HG03103 (cell line): ENCODE measurements around the gene PRKAG2.

ENCODE experiments used
- ATAC-seq: cut with Tn5 transposase; IDR thresholded peaks from one replicate; pipeline ENCODE4 v1.9.1; 2021; ENCODE audit warnings: low read depth; ENCODE audit not compliant: unreplicated experiment

The PRKAG2 gene

GRCh38 chr7:151719031-151719896 lies 157.7 kb downstream of the PRKAG2 start:
- no peak for ATAC-seq

- ATAC-seq, result no peak
These were observed 159.0 kb downstream of the PRKAG2 start for GRCh38 chr7:151717918-151718317.

GRCh38 chr7:151717415-151717814 lies 159.5 kb downstream of the PRKAG2 start:
- ATAC-seq, result no peak

DNA sequence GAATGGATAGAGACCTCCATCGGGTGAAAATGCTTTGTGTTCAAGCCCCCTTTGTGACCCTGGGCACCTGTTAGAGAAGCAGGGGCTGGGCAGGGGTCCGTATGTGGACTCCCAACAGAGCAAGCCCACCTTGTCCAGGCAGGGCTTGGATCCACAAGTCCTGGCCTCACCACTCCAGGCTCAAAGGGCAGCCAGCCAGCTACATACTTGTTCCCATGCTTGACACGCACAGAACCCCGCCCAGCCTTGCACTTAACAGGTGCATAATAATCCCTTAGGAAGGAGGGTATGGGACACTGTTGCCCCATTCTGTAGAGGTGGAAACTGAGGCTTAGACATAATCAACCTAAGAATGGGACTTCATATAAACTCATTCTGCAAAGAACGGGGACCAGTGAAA lies 160.6 kb downstream of the PRKAG2 start:
- ATAC-seq, result no peak

DNA sequence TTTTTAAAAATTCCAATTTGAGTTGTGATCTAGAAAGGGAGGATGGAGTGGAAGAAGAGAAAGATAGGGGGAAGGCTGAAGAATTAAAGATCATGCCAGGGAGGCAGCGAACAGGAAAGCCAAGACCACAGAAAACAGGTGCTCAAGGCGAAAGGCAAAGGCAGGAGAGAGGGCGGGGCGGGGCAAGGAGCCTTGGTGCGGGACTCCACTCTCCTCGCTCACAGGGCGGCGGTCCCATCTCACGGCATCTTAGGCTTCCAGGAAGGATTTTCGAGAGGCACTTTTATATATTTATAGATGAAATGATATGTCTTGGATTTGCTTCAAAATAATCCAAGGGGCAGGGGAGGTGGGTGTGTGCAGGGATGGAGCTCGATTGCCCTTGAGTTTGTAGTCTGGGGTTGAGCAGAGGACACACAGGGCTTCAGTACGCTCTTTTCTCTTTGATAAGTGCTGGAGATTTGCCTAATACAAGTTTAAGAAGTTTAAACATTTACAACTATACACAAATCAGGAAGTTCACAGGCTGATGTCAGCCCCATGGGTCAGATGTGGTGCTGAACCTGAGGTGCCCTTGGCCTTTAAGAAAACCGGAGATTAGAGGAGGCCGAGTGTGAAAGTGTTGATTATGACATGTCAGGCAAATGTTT lies 161.1 kb downstream of the PRKAG2 start:
- ATAC-seq, result no peak

- no peak for ATAC-seq
These were observed 162.7 kb downstream of the PRKAG2 start for GRCh38 chr7:151714201-151714600.

DNA sequence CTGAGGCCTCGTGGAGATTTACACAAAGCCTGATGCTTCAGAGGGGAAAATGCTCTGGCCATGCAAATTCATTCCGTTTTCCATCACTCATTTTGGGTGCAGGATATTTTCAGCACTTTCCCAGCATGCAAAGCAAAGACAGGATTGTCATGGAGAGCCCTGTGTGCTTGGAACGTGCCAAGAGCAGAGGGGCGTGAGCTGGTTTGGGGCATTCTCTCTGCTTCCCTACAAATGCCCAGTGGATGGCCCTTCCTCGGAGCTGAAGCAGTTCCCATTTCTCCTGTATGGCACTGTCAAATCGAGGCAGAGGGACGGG lies 164.1 kb downstream of the PRKAG2 start:
- ATAC-seq, result no peak

DNA sequence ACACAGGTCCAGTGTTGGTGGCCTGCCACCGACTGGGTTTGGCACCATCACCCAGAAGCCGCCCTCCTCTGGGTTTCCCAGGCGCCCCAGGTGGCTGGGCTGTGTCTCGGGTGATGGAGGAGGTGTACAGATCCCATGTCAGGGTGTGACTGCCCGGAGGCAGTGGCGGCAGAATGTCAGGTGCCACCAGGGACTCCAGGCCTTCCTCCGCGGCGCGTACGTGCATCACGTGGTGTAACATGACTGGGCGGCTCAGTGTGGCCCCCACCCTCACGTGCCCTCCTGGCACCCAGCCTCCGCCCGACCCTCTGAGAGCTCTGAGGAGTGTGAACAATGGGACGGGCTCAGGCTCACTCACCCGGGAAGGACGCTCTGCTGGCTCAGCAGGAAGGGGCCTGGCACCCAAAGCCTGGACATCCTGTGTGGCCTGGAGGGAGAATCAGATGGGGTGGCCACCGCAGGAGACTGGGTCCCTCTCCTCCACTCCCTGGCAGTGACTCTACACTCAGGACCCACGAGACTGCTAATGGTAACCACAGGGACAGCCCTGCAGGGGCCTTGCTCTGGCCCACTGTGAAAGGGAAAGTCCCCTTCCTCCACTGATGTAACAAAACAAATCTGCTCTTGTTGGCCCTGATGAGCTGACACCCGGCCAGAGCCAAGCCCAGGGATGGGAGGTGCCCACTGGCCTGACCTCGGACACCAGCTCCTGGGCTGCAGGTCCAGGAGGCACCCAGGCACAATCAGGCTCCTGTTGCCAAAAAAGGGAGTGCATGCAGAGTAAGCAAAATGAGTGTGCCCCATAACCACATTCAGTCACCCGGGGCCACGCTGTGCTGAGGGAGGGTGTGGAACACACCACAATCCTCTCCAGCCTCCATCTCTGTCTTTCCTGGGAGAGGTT lies 164.8 kb downstream of the PRKAG2 start:
- ATAC-seq, result no peak

GRCh38 chr7:151711435-151711872 lies 165.5 kb downstream of the PRKAG2 start:
- no peak for ATAC-seq

DNA sequence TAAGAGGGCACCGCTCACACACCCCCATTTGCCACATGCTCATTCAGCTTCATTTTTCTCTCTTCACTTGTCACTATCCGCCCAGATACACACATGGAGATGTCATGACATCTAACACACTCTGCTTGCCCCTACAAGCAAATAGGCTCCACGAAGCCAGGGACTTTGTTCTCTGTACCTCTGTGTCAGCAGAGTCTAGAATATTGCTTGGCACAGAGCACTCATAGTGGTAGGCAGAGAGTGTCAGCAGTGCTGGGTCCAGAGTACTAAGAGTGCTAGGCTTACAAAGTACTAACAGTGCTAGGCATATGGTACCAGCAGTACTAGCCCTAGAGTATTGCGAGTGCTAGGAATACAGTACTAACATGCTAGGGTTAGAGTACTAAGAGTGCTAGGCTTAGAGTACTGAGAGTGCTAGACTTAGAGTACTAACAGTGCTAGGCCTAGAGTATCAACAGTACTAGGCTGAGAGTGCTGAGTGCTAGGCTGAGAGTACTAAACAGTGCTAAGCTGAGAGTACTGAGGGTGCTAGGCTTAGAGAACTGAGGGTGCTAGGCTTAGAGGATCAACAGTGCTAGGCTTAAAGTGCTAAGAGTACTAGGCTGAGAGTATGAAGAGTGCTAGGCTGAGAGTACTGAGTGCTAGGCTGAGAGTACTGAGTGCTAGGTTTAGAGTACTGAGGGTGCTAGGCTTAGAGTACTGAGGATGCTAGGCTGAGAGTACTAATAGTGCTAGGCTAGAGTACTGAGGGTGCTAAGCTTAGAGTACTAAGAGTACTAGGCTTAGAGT lies 166.1 kb downstream of the PRKAG2 start:
- no peak for ATAC-seq

DNA sequence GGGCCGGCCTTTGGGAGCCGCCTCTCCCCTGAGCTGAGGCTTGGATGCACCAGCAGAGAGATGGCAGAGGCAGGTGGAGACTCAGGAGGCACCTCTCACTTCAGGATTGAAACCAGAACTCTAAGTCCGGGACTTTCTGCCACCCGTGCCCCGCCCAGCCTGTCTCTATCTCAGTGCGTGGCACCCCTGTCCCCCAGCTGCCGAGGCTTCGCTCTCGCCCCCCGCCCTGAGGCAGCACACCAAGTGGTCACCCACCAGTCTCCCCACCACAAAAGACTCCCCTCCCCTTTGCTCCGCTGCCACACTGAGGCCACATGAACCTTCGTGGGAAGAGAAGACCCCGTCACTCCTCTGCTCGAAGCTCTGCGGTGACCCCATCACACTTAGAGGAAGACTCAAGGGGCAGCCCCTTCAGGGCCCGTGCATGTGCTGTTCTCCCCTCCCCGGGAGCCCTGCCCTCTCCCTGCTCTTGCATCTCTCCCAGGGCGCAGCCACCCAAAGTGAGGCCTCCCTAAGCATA lies 166.7 kb downstream of the PRKAG2 start:
- no peak for ATAC-seq

DNA sequence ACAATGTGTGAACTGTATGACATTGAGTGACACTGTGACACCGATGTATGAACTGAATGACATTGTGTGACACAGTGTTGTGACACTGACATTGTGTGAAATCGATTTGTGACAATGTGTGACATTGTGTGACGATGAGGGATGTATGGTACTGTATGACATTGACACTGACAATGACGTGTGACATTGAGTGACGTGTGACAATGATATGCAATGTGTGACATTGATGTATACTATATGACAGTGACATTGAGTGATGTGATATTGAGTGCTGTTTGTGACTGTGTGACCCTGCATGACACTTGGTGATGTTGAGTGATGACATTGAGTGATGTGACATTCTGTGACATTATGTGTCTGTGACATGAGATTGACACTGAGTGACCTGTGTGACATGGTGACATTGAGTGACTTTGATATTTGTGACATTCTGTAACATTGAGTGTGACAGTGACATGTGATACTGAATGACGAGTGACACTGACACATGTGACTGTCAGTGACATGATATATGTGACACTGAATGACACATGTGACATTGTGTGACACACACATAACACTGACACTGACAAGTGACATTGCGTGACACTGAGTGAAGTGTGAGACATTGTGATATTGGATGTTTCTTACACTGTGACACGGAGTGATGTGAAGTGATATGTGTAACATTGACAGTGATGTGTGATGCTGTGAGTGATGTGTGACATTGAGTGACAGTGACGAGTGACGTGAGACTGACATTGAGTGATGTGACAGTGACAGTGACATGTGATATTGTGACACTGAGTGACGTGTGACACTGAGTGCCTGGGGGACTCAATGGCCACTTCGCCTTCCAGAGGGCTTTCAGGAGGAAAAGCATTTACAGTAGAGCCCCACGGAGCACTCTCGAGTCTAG lies 167.5 kb downstream of the PRKAG2 start:
- ATAC-seq, result no peak

GRCh38 chr7:151708610-151709009 lies 168.3 kb downstream of the PRKAG2 start:
- no peak for ATAC-seq

- no peak for ATAC-seq
These were observed 169.2 kb downstream of the PRKAG2 start for GRCh38 chr7:151707757-151708156.

DNA sequence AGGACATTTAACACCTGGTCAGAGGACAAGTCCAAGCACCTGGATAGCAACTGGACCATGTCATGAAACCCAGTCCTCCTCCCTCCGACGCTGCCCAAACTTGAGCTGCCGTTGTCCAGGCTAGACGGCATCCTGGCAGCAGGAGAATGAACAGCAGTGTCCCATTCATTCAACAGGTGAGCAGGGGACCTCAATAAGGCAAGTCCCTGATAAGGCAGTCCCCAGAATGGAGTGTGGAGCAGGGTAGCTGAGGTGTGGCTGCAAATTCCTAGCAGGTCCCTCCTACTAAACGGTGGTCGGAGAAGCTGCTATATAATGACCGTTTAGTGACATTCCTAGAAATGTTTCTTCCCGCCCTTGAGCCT lies 169.8 kb downstream of the PRKAG2 start:
- ATAC-seq, result no peak

DNA sequence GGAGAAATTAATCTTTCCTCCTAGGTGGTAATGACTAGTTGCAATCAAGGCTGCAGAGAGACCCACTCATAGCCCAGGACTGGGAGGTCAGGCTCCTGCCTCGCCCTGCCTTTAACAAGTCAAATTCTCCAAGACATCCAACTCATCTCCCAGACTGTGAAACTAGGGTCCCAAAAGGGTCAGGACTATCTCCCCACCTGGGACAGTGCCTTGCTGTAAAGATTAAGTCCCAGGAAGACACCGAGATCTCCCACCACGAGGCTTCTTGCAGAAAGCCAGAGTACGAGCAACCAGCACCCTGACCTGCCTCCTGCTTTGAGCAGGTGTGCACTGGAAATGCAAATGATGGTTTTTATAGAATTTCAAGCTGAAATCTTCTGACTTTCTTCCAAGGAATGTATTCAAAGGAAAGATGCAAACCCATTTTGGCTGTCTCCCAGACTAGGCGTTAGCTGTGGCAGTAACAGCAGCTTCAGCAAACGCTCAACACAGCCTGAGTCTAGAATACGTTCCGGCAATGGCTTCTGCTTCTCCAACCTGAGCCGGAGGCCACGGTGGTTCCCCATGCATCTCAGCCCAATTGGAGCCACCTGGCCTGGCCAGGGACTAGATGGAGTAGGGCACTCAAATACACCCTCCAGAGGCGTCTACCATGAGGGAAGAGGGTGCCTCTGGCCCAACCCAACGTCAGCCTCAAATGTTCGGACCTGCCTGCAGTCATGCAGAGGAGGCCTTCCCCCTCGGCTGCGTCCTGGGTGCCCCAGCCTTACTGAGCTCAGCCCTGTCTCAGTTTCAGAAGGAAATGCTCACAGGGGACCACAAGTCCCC lies 170.4 kb downstream of the PRKAG2 start:
- ATAC-seq, result no peak

DNA sequence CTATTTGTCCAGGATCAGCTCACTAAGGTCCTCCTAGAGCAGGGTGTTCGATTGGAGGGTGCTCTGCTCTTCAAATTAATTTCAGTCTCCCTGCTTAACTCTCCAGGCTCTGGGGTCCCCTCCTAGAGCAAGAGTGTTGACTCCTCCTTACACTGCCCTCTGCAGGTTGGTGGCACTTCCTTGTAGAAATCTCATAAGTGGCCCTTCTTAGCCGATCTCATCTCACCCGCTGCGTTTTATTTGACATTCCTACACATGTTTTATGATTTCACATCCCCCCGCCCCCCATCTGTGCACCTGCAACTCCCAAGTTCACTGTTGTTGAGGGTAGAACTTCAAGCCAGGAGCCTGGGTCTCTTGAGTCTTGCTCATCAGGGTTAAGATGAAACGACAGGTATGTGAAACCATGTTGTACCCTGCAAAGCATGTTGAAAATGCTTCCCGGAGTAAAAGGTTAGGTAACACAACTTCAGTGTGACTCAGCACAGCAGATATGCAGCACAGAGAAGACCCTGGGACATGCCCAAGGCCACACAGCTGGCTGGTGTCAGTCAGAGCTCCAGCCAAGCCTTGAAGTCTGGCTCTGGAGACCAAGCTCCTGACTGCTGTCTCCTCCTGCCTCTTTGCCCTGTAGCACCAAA lies 171.2 kb downstream of the PRKAG2 start:
- no peak for ATAC-seq
